HG02852 (cell line): ENCODE results near the gene DRC3.

ENCODE experiments used
- ATAC-seq: cut with Tn5 transposase; IDR thresholded peaks from one replicate; pipeline ENCODE4 v1.9.1; 2021; ENCODE audit warnings: mild to moderate bottlenecking, moderate library complexity; ENCODE audit not compliant: unreplicated experiment

Gene DRC3

GRCh38 chr17:18017958-18018357 is 45.3 kb downstream of the DRC3 start:
- no peak for ATAC-seq

- no peak for ATAC-seq
Measured at GRCh38 chr17:18018411-18018921, 45.8 kb downstream of the DRC3 start.

GRCh38 chr17:18019838-18020154 is 47.1 kb downstream of the DRC3 start:
- no peak for ATAC-seq

GRCh38 chr17:18020971-18021370 is 48.3 kb downstream of the DRC3 start:
- no peak for ATAC-seq

DNA sequence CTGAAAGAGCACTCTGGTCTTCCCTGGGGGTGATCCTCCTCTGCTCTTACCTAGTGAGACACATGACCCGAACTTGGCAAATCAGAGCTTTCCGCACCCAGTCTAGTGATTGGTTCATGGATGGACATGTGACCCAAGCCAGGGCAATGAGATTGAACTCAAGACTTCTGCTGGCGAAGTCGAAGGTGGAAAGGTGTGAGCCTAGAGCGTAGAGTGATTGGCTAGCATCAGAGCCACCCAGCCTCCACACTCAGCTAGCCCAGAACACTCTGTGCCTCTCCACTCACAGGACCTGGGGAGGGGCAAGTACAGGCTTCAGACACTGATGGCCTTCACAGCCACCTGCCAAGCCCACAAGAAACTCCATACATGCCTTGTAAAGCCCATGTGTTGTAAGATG is 48.7 kb downstream of the DRC3 start:
- ATAC-seq = no peak

DNA sequence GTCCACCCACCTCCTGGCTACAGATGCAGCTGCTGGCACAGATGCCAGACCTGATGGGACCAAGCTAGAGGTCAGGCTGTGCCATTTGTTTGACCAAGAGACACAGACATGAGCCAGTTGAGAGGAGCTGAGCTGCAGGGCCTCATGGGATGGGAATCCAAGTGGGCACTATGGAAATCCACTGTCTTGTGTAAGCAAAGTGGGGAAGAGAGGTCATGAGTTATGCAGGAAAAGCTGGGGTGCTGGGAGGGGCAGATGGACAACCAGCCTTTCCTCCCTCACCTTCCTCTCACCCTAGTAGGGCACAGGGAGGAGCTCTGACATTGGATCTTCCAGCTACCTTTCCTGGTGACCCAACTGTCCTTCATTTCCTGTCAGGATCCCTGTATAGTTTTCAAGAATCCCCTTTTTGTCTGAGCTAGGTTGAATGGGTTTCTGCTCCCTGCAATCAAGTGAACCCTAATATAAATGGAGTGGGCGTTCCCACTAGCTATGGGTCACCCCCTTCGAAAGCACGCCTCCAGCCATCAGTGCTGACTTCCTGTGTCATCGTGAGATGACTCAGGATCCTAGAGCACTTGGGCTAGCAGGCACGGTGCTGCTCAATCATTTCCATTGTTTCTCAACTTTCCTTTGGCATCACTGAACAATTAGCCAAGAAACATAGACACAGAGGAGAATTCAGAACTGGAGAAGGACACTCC is 52.7 kb downstream of the DRC3 start:
- ATAC-seq = no peak

DNA sequence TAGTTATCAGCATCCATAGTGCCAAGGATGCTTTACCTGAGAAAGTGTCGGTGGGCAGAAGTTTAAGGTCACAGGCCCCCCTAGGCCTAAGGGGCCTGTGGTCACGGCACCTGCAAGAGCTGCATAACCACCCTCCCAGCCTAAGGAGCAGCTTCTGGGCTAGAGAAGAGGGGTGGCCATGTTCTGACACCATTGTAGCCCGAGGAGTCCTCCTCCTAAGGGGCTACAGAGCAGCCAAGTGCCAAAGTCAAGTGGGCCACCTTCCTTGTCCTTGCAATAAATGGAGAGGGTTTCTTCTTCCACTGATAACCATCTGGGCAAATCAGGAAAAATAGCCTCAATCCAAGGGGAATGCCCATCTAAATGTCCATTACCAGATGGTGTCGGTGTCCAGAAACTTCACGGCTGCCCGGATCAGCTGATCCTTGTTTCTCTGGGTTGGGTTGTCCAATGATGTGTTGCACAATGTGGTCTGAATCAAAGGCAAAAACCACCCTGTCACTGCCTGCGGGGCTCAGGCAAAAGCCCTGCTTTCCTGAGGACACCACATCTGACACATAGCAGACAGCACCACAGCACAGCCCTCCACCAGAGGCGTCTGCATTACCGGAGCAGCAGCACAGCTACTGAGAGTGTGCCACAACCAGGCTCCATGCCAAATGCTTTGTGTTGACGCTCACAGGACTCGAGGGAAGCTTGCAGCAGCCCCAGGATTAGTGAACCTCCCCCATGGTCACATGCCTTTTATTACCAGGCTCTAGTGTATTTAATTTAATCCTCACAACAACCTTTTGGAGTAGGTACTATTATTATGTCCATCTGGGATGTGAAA is 53.5 kb downstream of the DRC3 start:
- ATAC-seq = no peak

DNA sequence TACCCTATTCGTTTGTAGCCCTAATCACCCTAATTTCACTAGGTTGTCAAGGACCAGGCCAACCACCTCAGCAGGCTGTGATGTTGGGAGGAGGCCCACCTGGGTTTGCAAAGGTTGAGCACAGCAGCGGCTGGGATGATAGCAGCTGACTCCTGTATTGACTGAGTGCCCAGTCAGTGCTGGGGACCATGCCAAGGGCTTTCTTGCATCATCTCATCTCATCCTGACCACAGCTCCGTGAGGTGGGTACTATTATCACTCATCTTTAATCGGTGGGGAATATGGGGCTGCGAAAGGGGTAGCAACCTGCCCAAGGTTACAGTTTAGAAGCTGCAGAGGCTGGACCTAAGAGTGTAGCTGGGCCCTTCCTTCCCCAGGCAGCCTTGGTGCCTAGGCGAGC is 54.6 kb downstream of the DRC3 start:
- no peak for ATAC-seq

DNA sequence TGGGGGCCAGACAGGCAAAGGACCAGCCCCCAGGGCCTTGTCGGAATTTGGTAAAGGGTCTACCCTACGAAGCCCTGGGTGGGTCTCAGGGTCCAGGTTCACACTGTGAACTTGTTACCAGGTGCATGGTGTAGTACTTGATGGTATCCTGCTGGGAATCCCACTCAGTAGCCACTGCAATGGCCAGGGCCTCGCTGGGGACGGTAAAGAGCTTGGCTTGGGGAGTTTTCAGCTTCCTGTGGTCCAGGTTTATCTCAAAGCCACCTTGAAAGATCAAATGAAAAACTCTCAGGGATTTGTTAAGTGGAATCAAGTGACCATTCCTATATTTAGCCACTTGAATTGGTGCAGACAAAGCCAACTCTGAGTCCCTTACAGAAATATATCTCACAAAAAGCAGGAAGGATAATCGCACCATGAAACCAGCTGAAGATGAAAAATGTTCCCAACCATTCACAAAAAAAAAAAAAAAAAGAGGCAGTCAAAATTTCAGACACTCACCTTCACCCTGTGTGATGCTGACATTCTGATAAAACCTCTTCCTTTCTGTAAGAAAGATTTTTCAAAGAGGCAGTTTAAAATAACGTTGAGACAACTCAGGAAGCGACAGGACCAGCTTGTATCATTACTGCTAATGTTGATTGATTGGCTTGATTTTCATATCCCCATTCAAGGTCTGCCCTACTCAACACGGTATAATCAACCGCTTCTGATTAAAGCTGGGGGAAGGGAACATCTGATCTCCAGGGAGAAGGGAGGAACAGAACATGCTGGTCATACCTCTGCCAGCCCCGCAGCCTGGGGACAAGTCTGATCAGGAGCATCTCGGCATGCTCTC is 55.7 kb downstream of the DRC3 start:
- ATAC-seq = no peak

GRCh38 chr17:18028952-18029540 is 56.4 kb downstream of the DRC3 start:
- ATAC-seq = no peak

- ATAC-seq = no peak
Measured at GRCh38 chr17:18031955-18032354, 59.3 kb downstream of the DRC3 start.

DNA sequence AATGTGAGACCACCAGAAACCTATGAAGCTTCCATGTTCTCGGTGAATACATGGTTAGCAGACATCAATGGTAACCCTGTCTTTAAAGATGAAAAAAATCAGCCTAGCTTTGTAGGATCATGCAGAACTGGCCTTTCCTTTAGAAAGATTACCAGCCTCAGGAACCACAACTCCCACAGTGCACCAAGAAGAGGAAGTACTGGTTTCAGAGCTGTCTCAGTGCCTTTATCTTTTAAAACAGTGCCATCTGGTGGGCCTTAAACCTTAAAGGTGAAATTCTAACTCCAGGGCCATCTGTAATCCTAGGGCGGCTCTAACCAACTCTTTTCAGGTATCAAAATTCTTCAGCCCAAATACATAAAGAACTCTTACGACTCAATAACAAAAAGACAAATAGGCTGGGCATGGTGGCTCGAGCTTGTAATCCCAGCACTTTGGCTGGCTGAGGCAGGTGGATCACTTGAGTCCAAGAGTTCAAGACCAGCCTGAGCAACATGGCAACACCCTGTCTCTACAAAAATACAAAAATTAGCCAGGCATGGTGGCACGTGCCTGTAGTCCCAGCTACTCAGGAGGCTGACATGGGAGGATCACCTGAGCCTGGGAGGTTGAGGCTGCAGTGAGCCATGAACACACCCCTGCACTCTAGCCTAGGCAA is 60.9 kb downstream of the DRC3 start:
- ATAC-seq = peak; percentile 62

GRCh38 chr17:18035704-18036103 is 63.0 kb downstream of the DRC3 start:
- ATAC-seq = no peak

DNA sequence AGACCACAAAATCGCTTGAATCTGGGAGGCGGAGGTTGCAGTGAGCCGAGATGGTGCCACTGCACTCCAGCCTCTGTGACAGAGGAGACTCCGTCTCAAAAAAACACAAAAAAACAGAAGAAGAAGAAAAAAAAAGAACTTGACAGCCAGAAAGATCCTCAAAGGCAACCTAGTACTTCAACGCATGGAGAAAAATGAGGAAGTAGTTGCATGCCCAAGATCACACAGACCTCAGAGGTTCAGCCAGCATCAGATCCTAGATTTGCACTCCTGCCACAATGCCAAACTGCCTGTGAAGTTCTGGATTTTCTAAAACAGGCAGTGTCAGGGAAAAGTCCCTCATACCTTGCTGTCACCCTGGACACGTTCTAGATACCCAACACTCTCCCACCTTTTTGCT is 64.8 kb downstream of the DRC3 start:
- no peak for ATAC-seq

DNA sequence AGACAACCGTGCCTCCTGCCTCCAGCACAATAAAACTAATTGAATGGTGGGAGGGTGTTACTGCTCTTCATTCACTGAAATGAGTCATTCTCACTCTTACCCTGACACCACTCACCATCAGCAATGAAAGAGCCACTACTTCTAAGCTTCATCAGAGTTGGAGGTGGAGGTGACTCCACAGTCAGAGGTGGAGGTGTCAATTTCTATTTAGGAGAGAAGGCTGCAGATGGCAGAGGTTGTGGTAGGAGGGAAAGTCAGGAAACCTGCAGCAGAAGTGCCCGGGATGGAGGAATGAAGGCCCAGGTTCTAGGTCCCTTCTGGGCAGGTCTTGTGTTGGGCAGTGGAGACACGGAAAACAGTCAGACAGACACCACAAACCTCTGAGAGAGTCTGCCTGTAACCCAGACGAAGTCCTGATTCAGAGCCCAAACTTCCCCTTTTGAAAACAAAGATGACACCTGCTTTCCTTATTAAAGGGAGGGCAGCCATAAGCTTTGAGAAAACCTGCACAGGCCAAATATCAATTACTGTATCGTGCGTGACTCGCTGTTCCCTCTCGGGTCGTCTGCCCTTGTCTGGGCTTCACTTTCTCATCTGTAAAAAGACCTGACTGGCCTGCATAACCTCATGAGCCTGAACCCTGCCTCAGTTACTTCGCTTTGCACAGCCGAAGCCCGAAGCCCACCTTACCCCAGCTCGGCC is 65.6 kb downstream of the DRC3 start:
- ATAC-seq = no peak

DNA sequence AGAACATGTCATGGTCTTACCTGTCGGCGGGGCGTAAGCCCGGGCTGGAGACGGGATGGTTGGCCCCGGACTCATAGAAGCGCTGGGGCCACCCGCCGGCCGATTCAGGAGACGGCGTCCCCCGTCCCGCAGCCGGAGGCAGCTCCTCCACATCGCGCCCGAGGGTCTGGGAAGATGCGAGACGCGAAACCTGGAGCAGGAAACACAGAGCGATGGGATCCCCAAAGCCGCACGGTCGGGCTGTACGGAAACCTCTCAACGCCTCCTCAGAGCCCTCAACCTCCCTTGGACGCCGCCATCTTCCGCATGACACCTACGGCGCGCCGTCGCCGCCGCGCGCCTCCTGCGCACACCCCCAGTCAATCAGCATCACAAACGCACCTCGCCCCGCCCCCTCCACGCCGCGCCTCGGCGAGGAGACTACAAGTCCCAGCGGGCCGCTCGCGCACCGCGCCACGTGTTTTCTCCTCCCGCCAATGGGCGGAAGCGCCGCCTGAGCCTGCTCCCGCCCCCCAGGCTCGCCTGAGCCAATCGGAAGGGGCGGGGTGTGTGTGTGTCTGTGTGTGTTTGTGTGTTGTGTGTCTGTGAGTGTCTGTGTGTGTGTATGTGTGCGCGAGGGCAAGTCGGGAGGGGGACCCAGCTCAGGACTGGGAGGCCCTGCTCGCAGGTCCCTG is 66.3 kb downstream of the DRC3 start, which contains the start of the genes ATPAF2 and GID4:
Gene ATPAF2, minus strand, starts transcription at position 308 of the 674 bp plus-strand sequence. Its CDS starts 155 bp downstream, at position 153.
Gene GID4, plus strand, starts transcription at position 548 of the 674 bp plus-strand sequence. Its CDS starts 57 bp downstream, at position 605.
- ATAC-seq = peak; percentile 87

GRCh38 chr17:18039535-18040260 is 67.0 kb downstream of the DRC3 start:
- peak; percentile 26 for ATAC-seq

GRCh38 chr17:18040261-18040858 is 67.7 kb downstream of the DRC3 start:
- ATAC-seq = no peak
